Activated gamma-delta T cell treated with anti-CD3 and anti-CD28 coated beads, Interleukin-2, amount 50 U/mL, for 16 hours (primary cell): ENCODE data around the gene MAGI1.

Experiments used
- DNase-seq: peaks from one replicate; pipeline ENCODE4 v3.0.0-alpha.2; 2020; ENCODE audit warnings: low read depth

The MAGI1 gene

GRCh38 chr3:65833761-65834505, 204.8 kb downstream of the MAGI1 start:
- no peak for DNase-seq

- DNase-seq, result no peak
Measured at GRCh38 chr3:65831733-65832425, 206.8 kb downstream of the MAGI1 start.

GRCh38 chr3:65830948-65831732, 207.6 kb downstream of the MAGI1 start:
- DNase-seq, result no peak

GRCh38 chr3:65829228-65829627, 209.5 kb downstream of the MAGI1 start:
- no peak for DNase-seq

GRCh38 chr3:65828706-65829105, 210.0 kb downstream of the MAGI1 start:
- DNase-seq, result no peak

GRCh38 chr3:65827076-65827475, 211.6 kb downstream of the MAGI1 start:
- no peak for DNase-seq

GRCh38 chr3:65824166-65824565, 214.6 kb downstream of the MAGI1 start:
- DNase-seq, result no peak

- DNase-seq, result no peak
Measured at GRCh38 chr3:65820600-65820999, 218.1 kb downstream of the MAGI1 start.

- DNase-seq, result no peak
Measured at GRCh38 chr3:65819896-65820295, 218.8 kb downstream of the MAGI1 start.

- DNase-seq, result no peak
Measured at GRCh38 chr3:65817553-65818126, 221.1 kb downstream of the MAGI1 start.

- no peak for DNase-seq
Measured at GRCh38 chr3:65816208-65816607, 222.5 kb downstream of the MAGI1 start.

GRCh38 chr3:65814845-65815578, 223.7 kb downstream of the MAGI1 start:
- no peak for DNase-seq

- DNase-seq, result no peak
Measured at GRCh38 chr3:65811892-65812291, 226.8 kb downstream of the MAGI1 start.

- DNase-seq, result no peak
Measured at GRCh38 chr3:65811086-65811761, 227.5 kb downstream of the MAGI1 start.

GRCh38 chr3:65810302-65810701, 228.4 kb downstream of the MAGI1 start:
- no peak for DNase-seq

- no peak for DNase-seq
Measured at GRCh38 chr3:65809641-65810150, 229.0 kb downstream of the MAGI1 start.

GRCh38 chr3:65808824-65809223, 229.9 kb downstream of the MAGI1 start:
- DNase-seq, result no peak

- no peak for DNase-seq
Measured at GRCh38 chr3:65808407-65808806, 230.3 kb downstream of the MAGI1 start.

GRCh38 chr3:65807225-65807624, 231.5 kb downstream of the MAGI1 start:
- no peak for DNase-seq

GRCh38 chr3:65806600-65806999, 232.1 kb downstream of the MAGI1 start:
- no peak for DNase-seq

- DNase-seq, result no peak
Measured at GRCh38 chr3:65796676-65797075, 242.0 kb downstream of the MAGI1 start.
